Type B pancreatic cell (in vitro differentiated cells): Measurements from ENCODE around the gene OSBPL2. TPM values are rescaled to one million over a fixed set of nuclear protein-coding genes. Genes with fewer than 3 reads are reported as not detected.

Experiments
- DNase-seq: peaks from one replicate; pipeline ENCODE4 v3.0.0; 2021; ENCODE audit warnings: mixed read lengths; ENCODE audit not compliant: unreplicated experiment; ENCODE audit errors: extremely low spot score
- H3K27ac Mint-ChIP-seq: 2 replicates; pipeline ENCODE4 v1.8.0; 2021; ENCODE audit warnings: mild to moderate bottlenecking, mixed read lengths
- H3K27me3 Mint-ChIP-seq: 2 replicates; pipeline ENCODE4 v1.8.0; 2021; ENCODE audit warnings: mixed read lengths
- H3K36me3 Mint-ChIP-seq: 2 replicates; pipeline ENCODE4 v1.8.0; 2021; ENCODE audit warnings: mixed read lengths
- H3K4me1 Mint-ChIP-seq: one replicate; pipeline ENCODE4 v1.8.0; 2021; ENCODE audit warnings: mixed read lengths; ENCODE audit not compliant: unreplicated experiment
- H3K4me3 Mint-ChIP-seq: 2 replicates; pipeline ENCODE4 v1.8.0; 2021; ENCODE audit warnings: mild to moderate bottlenecking, mixed read lengths
- H3K9me3 Mint-ChIP-seq: 2 replicates; pipeline ENCODE4 v1.8.0; 2021; ENCODE audit warnings: mixed read lengths
- CTCF ChIP-seq: fragments of 200-600 bp; sonication (generic); conservative IDR thresholded peaks from 2 replicates; pipeline ENCODE4 v1.5.0; 2021; ENCODE audit warnings: antibody characterized with exemption, mild to moderate bottlenecking
- total RNA-seq: library from RNA; stranded (reverse); gene quantifications from 2 replicates; pipeline ENCODE4 v1.2.1, GENCODE V29; 2021; ENCODE audit warnings: low replicate concordance

Gene OSBPL2
- total RNA-seq, 1 donor from 2014 or later: 43.7 TPM

GRCh38 chr20:62289131-62289530 is 50.8 kb downstream of the OSBPL2 start:
- Mint-ChIP-seq H3K27me3 (no peaks in the 10 kb centered on the region), H3K4me1 (no peaks in the 10 kb centered on the region), H3K36me3 (peaks cover 3% of the 10 kb centered on the region), H3K27ac (no peak overlapping the region), H3K9me3 (no peaks in the 10 kb centered on the region), H3K4me3 (no peak overlapping the region)
- no peak for TF ChIP-seq CTCF
- no peak for DNase-seq

- Mint-ChIP-seq H3K36me3 (peaks cover 3% of the 10 kb centered on the region), H3K4me3 (no peak overlapping the region), H3K27me3 (no peaks in the 10 kb centered on the region), H3K27ac (no peak overlapping the region), H3K9me3 (no peaks in the 10 kb centered on the region), H3K4me1 (no peaks in the 10 kb centered on the region)
- no peak for TF ChIP-seq CTCF
- no peak for DNase-seq
Measured at GRCh38 chr20:62289898-62290297, 51.6 kb downstream of the OSBPL2 start.

GRCh38 chr20:62291251-62292066 is 53.1 kb downstream of the OSBPL2 start:
- no peak for DNase-seq
- Mint-ChIP-seq H3K9me3 (no peaks in the 10 kb centered on the region), H3K4me1 (no peaks in the 10 kb centered on the region), H3K27me3 (no peaks in the 10 kb centered on the region), H3K4me3 (no peak overlapping the region), H3K27ac (no peak overlapping the region), H3K36me3 (peaks cover 3% of the 10 kb centered on the region)
- TF ChIP-seq CTCF: no peak

DNA sequence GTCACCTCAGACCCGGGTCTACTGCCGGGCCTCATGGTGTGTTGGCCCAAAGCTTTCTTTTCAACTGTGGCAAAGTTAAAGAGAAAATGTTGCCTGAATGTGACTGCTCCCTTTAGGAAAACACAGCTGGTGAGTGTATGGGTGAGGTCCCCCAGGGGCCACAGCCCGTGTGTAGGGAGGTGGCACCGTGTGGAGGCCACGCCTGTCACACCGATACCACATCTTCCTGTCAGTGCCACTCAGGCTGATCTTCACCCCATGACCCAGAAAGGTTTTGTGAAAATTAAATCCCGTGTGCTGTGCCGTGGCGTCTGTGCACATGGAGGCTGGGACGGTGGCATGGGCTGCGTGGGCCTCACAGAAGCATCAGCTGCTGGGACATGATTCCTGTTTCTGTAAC is 53.8 kb downstream of the OSBPL2 start:
- Mint-ChIP-seq H3K9me3 (no peaks in the 10 kb centered on the region), H3K4me1 (no peaks in the 10 kb centered on the region), H3K27me3 (no peaks in the 10 kb centered on the region), H3K27ac (no peak overlapping the region), H3K4me3 (no peak overlapping the region), H3K36me3 (peaks cover 3% of the 10 kb centered on the region)
- no peak for DNase-seq
- TF ChIP-seq CTCF: no peak

DNA sequence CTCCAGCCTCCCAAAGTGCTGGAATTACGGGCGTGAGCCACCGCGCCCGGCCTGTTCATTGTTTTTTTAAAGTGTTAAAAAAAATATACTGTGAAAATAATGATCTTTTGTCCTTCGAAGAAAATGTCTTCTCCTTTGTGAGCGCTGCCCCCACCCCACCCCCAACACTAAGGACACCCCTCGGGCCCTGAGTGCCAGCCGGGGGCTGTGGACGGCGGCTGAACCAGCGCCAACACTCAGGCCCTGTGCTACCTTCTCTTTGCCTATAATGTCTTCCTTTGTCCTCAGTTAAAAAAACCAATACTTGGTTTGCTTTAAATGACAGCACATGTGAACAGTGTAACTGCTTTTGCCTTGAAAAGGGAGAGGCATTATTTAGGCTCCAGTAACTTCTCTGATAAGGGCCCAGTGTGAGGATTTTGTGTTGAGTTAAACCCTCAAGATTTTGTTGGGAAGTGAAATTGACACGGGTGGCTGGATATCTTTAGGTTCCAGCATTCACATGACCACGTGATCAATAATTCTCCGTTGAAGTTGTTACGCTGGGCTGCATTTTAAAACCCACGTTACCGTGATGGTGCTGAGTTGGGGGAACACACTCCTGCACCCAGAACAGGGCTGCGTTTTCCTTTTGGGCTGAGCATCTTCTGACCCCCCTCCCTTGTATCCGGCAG is 54.9 kb downstream of the OSBPL2 start:
- no peaks in the 10 kb centered on the region for H3K27me3 Mint-ChIP-seq
- no peak for DNase-seq
- no peak overlapping the region for H3K4me3 Mint-ChIP-seq
- H3K27ac Mint-ChIP-seq: no peak overlapping the region
- H3K9me3 Mint-ChIP-seq: no peaks in the 10 kb centered on the region
- no peak for TF ChIP-seq CTCF
- H3K4me1 Mint-ChIP-seq: no peaks in the 10 kb centered on the region
- peaks cover 3% of the 10 kb centered on the region for H3K36me3 Mint-ChIP-seq
